ENCODE results near the gene PLIN4.
"Not testable (repeated sequence)": the region's sequence is repeated elsewhere in the genome, so short reads cannot be mapped to it uniquely, and the experiment has no call there.

The PLIN4 gene

DNA sequence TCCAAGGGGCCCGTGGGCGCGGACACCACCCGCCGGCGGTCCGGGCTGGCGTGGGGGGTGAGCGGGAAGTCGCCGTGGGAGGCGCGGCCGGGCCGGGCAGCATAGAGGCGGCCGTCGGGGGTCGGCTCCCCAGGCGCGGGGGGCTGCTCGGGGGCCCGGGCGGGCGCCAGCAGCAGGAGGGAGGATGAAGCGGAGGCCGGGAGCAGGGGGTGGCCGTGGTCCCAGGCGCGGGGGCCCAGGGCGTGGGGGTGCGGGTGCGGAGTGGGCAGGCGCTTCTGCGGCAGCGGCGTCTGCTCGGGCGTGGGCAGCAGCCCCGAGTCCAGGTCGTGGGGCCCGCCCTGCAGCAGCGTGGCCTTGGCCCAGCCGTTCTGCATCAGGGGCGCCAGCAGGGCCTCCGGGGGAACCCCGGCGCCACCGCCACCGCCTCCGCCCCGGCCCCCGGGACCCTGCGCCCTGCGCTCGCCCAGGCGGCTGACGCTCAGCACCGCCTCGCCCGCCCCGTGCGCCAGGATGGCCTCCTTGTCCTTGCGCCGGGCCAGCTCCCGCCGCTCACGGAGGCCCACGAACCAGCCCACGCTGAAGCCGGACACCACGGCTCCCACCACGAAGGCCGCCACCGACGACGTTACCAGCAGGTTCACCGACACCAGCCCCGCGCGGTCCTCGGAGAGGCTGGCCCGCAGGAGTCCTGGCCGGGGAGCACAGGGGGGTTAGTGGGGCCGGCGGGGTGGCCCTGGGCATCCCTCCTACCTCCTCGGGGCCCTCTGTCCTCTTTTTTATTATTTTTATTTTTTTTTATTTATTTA lies 25.8 kb upstream of the PLIN4 start:
- no peak for DNase-seq (ENCODE audit: low spot score)

DNA sequence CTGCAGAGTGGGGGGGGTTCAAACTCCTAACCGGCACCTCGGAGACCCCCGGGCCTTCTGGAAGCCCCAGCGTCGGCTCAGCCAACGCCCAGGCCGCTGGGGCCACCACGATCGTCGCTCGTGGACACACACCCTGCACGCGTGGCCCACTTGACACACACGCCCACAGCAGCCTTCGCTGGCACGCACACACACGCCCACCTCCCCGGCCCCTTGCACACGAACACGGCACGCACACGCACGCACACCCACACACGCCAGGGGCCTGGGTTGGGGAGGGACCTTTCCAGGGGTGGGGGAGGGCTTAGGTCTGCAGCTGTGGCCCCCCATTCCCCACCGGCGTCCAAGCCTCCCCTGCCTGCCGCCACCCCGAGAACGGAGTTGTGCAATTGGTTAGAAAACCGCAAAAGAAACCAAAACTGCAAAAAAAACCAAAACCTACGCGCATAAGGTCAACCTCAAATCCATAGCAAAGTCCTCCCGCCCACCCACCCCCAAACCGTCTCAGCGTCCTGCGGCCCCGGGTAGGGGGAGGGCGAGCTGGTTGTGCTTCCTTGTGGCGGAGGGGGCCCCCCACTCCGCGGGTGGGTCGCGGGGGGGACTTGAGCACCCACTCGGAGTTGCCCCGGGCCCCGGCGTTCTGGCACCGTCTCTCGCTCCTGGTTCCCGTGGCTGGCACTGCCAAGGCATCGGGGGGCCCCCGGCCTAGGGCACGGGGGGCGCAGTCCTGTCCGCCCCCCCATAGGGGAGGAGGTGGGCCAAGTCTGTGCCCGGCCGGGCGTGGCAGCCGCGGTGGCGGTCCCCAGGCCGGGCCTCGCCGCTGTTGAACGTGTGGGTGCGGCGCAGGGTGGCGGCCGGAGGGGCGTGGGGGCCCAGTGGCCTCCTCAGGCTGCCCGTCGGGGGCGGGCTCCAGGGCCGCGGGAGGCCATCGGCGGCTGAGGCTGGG lies 24.9 kb upstream of the PLIN4 start:
- DNase-seq (ENCODE audit: low spot score): no peak

DNA sequence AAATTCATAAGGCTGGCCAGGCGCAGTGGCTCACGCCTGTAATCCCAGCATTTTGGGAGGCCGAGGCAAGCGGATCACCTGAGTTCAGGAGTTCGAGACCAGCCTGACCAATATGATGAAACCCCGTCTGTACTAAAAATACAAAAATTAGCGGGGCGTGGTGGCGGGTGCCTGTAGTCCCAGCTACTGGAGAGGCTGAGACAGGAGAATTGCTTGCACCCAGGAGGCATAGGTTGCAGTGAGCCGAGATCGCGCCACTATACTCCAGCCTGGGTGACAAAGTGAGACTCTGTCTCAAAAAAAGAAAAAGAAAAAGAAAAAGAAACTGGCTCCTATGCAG lies 23.5 kb upstream of the PLIN4 start:
- not testable (repeated sequence) for DNase-seq (ENCODE audit: low spot score)

DNA sequence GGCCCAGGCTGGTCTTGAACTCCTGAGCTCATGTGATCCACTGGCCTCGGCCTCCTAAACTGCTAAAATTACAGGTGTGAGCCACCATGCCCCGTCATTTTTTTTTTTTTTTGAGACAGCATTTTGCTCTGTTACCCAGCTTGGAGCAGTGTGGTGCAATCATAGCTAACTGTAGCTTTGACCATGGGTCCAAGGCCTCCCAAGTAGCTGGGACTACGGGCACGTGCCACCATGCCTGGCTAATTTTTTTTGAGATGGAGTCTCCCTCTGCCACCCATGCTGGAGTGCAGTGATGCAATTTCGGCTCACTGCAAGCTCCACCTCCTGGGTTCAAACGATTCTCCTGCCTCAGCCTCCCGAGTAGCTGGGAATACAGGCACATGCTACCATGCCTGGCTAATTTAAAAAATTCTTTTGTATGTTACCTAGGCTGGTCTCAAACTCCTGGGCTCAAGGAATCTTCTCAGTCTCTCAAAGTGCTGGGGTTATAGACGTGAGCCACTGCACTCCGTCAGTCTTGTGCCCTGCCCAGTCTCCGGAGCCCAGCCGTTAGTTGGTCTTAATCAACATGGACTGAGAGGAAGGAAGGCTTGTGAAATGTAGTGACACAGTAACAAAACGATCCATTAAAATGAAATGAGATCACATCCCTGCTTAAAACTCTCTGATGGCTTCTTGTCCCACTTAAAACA lies 23.0 kb upstream of the PLIN4 start:
- no peak for DNase-seq (ENCODE audit: low spot score)

DNA sequence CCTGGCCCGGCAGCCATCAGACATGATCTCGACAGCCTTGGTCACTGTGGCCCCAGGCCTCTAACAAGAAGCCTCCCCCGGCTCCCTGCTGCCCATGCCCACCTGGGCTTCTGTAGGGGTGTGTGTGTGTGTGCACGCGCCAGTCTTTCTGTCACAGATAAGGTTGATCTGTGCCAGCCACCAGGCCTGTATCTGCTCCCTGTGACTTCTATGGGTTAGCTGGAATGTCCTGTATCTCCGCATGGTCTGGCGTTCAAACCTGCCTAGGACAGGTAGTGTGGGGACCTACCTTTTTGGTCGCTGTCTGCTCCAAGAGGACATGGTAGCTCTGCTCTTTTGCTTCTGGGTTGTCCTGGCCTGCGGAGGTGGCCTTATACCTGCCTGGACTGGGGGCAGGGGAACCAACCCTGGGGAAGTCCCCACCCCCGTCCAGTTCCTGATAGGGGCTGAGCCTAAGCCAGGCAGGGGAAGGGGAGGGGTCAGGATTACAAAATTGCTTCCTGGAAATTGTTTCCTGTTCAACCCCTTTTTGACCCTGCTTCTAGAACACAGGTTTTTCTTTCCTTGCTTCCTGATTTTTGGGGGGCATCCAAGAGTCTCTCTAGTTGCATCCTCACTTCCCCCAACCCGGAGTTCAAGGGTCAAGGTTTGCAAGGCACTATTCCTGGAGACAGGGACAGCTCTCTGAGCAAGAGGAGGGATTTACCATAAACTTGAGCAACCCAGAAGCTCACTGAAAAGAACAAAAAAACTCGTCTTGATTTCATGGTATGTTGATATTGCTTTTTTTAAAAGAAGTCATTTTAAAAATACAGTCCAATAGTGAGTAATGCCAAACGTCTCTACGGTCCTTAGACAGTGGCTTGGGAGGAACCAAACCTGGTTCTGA lies 21.7 kb upstream of the PLIN4 start, which contains the start of gene LRG1:
Gene LRG1 (minus strand): TSS at position 344 of the 889 bp plus-strand sequence. CDS start 23 bp downstream, at position 321.
- DNase-seq (ENCODE audit: low spot score): no peak

DNA sequence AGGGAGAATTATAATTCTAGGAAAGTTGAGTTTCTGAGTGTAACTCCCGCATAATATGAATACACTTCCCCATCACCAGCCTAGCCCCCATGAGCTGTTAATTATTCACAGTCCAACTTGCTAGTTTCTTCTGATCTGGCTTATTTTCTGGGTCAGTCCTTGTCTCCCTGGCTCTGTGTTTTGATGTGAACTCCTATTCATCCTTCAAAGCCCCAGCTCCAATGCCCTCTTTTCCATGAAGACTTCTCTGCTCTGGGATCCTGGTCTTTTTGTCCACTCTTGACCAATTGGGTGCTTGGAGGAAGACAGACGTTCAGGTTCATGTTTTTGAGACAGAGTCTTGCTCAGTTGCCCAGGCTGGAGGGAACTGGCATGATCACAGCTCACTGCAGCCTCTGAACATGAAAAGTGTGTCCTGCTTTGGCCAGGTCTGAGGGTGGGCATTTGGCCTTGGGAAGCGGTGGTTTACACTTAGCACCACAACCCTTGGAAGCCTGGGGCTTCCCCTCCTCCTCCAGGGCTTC lies 20.9 kb upstream of the PLIN4 start:
- no peak for DNase-seq (ENCODE audit: low spot score)

DNA sequence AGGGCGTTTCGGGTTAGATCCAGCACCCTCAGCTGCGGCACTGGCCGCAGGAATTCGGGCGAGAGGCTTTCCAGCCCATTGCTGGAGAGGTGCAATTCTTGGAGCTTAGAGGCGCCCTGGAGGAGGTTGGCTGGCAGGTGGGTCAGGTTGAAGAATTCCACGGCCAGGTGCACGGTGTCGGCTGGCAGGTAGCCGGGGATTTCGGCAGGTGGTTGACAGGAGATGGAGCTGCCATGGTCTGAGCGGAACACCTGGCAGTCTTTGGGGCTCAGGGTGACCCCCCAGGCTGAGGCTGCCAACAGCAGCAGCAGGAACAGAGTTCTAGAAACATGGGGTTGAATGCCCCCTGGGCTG lies 20.3 kb upstream of the PLIN4 start:
- no peak for DNase-seq (ENCODE audit: low spot score)

DNA sequence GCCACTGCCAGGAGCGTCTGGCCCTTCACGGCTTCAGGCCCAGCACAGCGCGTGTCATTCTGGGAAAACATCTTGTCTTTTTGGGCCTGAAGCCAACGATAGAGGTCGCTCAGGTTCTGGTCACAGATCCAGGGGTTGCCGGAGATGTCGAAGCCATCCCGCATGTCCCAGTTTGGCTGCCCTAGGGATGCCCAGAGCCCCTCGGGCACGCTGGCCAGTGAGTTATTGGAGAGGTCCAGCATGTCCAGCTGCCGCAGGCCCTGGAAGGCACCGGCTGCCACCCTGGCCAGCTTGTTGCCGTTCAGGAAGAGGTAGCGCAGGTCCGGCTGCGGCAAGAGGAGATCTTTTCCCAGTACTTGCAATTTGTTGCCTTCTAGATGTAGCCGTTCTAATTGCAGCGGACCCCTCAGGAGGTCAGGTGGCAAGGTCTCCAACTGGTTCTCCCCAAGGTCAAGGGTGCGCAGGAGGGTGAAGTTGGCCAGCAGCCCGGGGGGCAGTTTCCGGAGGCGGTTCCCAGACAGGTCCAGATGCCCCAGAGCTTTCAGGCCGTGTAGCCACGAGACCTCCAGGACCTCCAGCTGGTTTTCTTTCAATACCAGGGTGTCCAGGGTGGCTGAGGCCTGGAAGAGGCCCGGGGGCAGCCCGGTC lies 19.8 kb upstream of the PLIN4 start:
- DNase-seq (ENCODE audit: low spot score): no peak

DNA sequence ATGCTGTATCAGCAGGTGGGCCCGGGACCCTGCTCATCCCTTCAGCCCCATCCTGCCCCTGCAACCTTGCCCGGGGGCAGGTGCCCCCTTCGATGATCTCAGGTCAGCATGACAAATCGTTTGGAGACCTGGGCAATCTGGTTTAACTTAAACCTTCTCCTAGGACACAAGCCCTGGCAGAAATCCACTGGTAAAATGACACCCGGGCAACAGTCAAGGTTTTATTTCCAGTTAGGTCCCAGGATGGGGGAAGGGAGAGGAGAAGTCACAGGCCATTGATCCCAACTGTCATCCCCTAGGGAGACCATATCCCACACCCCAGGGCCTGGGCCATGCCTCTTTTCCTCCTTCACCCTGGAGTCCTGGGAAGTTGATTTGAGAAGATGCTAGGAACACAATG lies 18.5 kb upstream of the PLIN4 start:
- no peak for DNase-seq (ENCODE audit: low spot score)

DNA sequence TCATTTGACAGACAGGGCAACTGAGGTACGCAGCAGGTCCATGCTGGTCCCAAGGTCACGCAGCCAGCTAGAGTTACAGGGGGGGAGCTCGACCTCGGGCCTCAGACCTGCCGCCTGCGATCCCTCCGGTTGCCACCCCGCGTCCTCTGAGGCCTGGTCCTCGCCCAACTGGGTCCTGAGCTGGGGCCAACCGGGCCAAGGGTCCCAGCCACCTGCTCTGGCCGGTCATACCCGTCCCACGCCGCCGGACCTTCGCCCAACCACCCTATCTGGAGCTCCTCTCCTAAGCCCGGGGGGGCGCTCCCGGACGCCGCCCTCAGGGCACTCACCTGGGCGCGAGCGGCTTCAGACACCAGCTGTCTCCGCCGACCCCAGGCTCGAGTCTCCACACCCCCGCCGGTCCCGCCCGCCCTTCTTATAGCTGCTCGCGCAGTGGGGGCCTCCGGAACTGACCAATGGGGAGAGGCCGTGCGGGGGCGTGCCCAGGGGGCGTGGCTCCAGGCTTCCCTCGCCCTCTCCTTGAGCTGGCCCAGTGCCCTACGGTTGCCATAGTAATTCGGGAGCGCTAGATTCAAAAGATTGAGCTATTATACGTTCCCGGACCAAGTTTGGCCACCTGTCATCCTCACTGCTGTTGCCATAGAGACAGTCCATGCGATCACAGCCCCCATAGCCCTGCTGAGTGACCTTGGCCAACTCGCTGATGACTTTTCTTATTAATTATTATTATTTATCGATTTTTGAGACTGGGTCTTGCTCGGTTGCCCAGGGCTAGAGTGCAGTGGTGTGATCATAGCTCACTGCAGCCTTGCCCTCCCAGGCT lies 16.8 kb upstream of the PLIN4 start, which contains the start of gene PLIN5:
Gene PLIN5 (minus strand): TSS at position 389 of the 823 bp plus-strand sequence. CDS start 1,150 bp downstream, outside the sequence.
- no peak for DNase-seq (ENCODE audit: low spot score)

DNA sequence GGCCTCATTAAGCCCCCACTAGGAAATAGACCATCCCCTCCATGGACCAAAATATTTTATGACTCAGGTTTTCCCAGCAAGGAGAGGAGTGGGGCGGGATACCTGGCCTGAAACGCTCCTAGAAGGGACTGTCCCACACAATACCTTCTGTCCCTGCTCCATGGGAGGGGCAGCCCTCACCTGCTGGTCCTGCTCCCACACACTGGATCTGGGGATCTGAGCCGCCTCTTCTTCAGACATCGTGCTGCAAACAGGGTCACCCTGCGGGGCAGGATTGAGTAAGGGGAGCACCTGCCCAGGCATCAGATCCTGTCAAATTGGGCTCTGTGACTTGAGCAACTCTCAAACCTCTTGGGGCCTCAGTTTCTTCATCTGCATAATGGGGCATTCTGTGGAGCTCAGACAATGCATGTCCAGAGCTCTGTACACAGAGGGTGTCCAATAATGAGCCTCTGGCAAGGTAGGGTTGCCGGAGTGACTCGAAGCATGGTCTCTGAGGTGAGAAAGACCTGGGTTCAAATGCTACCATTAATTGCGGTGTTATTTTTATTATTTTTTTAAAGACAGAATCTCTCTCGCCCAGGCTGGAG lies 15.6 kb upstream of the PLIN4 start:
- no peak for DNase-seq (ENCODE audit: low spot score)

DNA sequence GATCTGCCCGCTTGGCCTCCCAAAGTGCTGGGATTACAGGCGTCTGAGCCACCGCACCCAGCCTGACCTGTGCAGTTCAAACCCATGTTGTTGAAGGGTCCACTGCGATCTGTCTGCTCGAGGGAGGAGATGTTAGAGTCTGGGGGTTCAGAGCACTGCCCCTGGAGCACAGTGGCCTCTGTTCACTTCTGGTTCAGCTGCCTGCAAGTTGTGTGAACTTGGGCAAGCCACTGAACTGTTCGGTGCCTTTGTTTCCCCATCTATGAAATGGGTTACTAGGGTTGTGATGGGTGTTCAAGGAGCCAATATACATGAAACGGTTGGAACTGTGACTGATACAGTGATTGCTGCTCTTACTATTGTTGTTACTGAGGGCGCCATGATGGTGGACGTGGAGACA lies 15.0 kb upstream of the PLIN4 start:
- DNase-seq (ENCODE audit: low spot score): no peak

DNA sequence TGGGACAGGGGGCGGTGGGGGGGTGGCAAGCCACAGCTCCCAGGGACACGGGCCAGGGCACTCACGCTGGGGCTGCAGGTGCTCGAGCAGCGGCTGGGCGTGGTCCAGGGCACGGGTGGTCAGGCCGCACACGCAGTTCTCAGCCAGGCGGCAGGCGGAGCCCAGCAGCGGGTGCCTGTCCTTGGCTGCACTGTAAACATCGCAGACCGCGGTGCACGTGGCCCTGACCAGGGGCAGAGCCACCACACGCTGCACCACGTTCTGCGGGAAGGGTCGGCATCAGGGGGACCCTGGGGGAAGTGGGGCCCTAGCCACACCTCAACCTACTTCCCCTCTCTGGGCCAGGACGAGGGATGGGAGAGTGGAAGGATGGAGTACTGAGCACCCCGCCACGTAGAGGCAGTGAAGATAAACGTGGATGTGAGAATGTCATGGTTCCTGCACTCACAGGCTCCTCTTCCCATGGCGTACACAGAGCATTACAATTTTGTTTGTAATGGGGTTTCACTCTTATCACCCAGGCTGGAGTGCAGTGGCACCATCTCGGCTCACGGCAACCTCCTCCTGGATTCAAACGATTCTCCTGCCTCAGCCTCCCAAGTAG lies 13.4 kb upstream of the PLIN4 start:
- no peak for DNase-seq (ENCODE audit: low spot score)

DNA sequence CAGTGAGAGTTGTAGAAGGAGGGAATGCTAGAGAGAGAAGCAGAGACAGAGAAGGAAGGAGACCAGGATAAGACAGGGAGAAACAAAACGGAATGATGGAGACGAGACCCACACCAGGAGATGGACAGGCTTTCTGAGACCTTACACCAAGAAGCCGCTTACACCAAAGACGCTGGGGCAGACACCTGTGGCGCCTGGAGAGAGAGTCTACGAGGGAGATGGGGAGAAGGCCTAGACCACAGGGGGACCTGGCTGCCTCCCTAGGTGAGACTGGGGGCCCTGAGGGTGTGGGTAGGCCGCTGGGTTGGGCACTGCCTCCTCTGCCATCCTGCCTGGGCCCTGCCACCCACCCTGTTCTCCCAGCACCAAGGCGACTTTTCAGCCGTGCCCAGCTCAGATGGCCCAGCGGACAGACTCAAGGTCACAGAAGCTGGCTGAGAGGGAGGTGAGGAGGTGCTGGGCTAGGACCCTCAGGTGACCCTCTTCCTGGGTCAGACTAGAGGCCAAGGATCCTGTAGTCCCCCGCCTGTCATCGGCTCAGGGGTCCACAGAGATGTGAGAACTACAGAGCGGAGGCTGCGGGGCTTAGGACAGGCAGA lies 11.7 kb upstream of the PLIN4 start:
- no peak for DNase-seq (ENCODE audit: low spot score)

DNA sequence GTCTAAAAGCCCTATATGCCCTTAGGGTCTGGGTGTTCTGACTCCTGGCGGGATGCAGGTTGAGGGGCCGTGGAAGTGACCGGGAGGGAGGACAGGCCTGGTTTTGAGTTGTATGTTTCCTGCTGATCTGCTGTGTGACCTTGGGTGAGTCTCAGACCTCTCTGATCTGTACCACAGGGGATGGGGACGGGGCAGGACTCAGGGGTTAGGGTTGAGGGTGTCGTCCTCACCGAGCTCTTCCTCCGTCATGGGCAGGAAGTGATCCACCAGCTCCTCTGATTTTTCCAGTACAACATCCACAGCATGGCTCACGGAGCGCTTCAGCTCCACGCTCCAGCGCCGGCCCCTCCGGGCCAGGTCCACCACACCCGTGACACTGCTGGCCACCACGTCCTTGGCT lies 10.6 kb upstream of the PLIN4 start:
- DNase-seq (ENCODE audit: low spot score): no peak

DNA sequence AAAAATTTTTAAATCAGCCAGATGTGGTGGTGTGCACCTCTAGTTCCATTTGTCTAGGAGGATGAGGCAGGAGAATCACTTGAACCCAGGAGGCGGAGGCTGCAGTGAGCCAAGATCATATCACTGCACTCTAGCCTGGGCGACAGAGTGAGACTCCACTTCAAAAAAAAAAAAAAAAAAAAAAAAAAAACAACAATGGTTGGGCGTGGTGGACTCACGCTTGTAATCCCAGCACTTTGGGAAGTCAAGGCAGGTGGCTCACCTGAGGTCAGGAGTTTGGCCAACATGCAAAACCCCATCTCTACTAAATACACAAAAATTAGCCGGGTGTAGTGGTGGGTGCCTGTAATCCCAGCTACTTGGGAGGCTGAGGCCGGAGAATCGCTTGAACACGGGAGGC lies 9.1 kb upstream of the PLIN4 start:
- DNase-seq (ENCODE audit: low spot score): not testable (repeated sequence)

DNA sequence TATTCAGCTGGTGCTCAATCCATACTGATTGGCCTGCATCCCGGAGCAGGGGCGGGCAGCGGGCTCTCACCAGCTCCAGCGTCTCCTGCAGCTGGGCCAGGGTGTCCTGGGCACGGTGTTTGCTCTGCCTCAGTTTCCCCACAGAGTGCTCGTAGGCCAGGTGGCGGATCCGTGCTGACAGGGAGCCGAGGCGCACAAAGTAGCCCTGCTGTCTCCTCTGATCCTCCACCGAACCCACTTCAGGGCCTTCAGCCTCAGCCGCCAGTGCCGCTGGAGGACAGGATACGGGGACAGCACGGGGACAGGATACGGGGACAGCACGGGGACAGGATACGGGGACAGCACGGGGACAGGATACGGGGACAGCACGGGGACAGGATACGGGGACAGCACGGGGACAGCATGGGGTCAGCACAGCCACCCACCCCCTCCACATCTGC lies 7.3 kb upstream of the PLIN4 start:
- DNase-seq (ENCODE audit: low spot score): no peak

DNA sequence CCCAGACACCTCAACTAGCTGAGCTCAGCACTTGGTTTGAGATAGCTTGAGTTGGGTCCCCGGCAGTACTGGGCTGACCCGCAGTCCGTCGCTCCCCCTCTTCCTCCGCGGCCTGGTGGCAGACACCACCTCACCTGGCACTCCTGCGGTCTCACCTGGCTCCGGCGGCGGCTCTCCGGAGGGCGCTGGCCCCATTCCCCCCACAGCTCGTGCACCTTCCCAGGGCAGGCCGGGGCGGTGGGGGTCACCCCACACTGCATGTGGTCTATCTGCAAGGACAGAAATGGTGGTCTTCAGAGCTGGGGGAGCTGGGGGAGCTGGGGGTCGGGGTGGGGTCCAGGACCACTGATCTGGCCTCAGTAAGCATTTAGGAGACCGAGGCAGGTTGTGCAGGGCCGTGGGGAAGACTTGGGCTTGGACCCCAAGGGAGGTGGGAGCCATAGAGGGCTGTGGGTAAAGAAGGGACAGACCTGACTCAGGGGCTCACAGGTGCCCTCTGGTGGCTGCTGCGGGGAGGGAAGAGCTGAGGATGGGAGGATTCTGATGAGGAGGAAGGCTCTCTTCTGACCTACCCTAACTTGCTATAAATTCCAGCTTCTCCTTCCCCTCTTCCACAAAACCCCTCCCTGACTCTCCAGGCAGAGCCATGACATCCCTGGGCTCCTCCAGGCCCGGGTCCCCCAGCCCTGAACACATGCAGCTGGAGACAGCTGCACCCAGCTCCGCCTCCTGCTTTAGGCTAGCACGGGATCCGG lies 6.7 kb upstream of the PLIN4 start:
- DNase-seq (ENCODE audit: low spot score): peak; percentile 50

All from CD4-positive, alpha-beta T cell treated with Interleukin-6 at 100 ng/mL for 8 hours (primary cell).